Embryonic facial prominence (tissue), 1 donor: Measurements from ENCODE around the gene RPL27A.

Experiments used
- DNase-seq: peaks from one replicate; pipeline ENCODE4 v3.0.0-alpha.2; 2016; ENCODE audit errors: extremely low spot score

Gene RPL27A

DNA sequence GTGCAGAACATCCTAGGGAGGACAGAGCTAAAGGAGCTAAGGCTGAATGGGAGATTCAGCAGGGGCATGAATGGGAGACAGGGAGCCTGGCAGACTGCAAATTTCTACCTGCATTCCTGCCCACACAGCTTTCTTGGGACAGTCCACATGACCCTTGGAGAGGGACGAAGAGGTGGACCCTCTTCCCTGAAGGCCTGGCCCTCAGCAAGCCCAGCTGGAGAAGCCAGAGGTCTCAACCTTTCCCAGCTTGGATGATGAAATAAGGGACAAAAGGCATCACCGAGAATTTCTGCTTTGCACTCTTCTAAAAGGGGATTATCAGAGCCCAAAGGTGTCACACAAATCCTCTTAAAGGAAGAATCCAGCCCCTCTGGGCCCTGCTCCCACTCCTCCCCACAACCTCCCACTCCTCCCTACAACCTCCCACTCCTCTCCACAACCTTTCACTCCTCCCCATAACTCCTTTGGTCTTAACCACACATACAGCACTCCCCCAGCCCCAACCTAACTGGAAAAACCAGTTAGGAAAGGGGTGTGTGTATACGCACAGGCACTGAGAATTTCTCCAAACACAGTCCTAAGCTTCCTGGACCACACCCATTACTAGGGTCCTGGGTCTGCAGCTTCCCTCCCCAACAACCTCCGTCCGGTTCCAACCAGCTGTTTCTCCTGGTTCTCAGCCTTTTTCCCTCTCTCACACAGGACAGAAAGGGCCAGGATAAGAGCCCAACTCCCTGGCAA lies 38.4 kb downstream of the RPL27A start:
- DNase-seq = peak; percentile 20

DNA sequence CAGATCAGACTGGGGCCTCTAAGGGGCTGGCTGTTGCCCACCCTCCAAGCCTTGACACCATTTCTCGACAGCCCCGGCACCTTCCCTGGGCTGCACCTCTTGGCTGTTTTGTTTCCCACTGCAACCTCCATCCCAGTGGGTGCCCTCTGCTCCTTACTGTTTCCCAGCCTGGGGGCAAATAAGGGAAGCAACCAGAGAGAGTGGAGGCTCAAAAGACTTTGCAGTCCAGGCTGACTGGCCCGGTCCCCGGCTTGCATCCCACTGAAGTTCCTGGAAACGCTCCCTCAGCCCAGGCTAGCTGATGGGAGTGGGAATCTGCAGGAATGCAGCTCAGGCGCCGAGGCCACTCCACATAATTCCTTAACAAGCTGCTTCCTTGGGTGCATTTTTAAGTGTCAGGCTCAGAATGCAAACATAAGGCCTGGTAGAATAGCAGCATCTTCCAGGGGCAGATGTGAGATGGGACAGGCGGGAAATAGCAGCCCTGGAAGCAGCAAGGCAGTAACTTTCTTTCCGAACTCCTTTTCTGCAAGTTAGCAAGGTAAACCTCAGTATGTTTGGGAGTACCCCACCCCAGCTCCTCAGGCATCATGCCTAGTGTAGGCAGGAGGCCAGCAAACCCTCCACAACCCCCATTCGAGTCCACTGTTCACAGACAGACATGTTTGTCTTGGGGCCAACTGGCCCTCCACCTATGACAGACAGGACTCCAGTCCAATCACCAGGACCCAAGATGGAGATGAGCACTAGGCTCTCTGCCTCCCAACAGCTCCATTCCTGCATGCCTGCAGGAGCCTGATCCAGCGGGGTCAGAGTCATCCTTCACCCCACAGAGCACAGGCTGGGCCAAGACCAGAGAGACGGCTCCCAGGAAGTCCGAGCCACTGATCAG lies 39.3 kb downstream of the RPL27A start:
- DNase-seq = no peak

DNA sequence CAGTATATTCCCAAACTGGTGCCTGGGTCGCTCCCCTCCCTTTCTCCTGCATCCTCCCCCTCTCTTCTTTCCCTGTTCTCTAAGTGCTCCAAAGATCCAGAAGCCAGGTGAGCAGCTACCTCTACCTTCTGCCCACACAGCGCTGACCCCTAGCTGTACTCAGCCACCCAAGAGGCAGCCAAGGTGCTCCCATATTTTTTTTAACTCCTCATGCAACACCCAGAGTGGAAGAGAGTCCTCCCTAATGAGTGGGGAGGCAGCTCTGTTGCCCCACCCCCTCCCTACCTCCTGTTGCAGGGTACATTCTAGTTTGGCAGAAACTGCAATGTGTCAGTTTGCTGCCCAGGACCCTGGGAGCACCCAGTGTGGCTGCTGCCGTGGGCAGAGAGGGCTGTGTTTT lies 40.2 kb downstream of the RPL27A start:
- DNase-seq = no peak

DNA sequence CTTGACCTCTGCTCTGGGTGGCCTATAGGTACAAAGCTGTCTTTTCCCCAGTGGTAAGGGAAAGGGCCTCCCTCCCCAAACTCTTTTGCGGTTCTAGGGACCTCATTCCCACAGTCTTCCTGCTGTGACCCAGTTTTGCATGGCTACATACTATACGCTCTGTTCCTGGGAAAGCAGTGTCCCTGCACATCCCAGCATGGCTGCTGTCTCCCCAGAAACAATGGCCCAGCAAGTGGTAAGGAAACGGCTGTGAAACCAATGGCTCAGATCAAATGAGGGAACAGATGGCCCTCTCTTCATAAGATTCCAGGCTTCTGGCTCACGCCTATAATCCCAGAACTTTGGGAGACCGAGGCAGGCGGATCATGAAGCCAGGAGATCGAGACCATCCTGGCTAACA lies 41.1 kb downstream of the RPL27A start:
- DNase-seq = no peak

DNA sequence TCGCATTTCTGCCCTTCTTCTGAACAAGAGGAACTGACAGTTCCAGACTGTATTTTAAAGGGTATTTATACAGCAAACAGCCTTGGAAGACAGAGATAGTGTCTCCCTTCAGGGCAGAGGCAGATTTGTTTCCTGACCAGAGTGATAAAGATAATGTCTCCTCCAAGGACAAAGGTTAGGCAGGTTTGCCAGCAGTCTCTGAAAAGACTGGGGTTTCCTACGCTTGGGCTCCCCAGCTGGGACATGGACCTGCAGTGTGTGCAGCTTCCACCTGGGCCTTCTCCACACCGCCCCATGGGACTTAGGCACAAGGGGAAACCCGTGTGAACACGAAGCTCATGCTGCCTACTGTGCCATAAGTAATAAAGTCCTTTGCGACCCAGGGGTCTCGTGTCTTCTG lies 42.1 kb downstream of the RPL27A start:
- no peak for DNase-seq

DNA sequence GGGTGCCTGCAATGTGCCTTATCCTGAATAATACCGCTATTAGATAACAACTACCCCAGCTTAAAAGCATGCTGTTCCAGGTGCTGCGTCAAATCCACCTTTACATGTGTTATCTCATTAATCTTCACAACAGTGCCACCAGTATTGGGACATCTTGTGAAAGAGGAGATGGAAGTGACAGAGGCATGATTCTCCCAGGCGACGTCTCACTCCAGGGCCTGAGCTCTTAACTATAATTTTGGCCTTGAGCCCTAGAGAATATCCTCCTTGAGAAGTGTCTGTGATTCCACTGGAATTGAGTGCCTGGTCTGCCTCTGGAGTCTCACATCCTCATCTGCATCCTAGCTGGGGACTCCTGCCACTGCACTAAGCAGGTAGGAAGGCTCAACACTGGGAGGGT lies 43.8 kb downstream of the RPL27A start:
- no peak for DNase-seq

DNA sequence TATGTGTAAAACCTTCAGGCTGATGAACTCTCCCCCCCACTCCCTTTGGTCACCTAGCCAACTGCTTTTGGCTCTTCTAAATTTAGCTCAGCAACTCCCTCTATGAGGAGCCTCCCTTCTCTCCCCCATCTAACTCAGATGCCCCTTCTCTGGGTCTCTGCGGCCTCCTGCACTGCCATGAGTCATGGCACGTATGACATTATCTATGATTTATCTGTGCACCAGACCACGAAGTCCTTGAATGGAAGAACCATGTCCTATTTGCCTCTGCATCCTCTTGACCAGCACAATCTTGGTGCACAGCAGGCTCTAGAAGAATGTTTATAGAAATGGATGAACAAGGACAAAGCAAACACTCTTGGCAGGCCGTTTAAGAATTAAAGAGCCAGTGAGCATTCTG lies 46.0 kb downstream of the RPL27A start:
- no peak for DNase-seq

DNA sequence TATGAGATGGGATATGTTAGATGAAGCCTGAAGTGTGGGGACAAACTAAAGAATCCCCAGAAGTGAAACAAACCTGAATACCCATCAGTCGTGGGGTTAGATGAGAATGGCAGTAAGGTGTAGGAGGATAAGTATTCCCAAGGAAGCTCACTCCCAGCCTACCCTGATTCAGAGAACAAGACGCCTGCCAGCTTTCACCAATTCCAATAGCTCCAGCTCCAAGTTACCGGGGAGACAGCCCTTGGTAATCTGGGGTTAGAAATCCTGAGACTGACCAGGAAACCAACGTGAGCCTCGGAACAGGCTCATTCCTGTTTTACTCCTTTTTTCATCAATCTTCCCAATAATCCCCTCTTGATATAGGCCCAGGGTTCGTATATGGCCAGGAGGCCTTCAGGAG lies 46.5 kb downstream of the RPL27A start:
- DNase-seq = no peak

DNA sequence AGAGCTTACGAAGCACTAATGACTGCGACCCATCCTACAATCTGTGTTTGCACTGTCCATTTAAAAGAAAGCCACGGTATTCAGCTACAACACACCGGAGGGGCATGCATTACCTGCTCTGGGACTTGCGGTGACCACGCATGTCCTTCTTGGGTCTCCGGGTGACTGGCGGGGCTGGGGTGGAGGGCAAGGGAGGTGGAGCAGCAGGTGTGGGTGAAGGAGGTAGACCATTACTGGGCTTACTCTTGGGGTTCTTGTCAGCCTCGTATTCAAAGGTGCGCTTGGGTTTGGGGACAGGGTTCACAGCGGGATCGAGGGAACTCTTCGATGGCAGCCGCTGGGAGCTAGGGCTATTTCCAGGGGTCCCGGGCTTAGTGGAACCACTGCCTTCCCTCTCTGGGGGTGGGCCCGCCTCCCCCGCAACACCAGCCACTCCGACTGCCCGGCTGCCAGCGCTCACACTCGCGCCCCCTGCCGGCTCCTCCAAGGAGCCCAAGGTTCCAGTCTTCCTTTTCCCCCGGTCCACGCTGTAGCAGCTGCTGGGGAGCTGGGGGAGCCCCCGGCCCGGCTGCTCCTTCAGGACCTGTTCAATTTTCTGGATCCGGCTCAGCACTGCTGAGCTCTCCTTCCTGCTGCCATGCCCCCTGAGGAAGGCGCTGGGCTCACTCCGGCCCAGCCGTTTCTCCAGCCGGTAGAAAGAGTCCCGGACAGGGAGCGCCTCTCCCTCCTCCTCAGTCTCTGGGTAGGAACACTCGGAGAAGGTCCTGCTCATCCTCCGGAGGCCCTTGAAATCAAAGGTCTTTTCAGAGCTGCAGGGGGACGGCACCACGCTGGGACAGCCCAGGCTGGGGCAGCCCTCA lies 47.5 kb downstream of the RPL27A start:
- DNase-seq = no peak

DNA sequence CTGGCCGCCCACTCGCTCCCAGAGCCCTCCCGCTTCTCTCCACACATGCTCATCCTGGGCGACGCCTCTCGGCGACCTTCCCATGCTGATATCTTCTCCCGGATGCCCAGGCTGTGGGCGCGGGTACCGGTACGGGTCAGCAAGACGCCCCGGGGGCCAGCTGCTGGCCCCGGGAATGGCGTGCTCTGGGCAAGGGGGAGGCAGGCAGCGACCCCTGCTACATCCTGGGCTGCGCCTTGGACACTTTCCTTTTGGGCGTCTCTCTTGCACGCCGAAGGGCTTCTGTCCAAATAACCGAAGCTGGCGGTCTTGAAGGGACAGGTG lies 48.1 kb downstream of the RPL27A start:
- DNase-seq = no peak

DNA sequence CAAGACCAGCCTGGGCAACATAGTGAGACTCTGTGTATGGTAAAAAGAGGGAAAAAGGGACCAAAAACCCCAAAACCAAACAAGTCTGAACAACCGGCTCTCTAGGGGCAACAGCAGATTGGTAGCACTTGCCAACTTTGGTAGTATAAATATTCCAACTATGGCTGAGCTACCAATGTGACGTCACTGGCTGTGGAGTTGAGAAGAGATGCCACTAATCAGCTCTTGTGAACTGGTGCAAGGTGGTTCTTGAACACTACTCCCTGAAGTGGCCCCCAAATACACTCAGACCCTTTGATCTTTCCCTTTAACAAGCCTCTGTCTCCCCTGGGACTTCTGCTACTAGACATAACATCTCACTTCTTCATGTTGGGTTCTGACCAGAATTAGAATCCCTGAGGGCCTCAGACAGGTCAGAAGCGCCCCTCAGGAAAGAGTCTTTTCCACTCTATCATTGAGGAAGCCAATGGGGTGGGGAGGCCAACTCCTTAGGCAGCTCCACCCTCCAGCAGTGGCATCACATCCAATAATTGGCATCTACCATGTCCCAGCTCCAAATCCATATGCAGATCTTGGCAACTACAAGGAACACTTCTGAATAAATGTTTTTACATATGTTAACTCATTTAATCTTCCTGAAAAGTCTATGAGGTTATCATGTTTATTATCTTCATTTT lies 49.2 kb downstream of the RPL27A start:
- no peak for DNase-seq

DNA sequence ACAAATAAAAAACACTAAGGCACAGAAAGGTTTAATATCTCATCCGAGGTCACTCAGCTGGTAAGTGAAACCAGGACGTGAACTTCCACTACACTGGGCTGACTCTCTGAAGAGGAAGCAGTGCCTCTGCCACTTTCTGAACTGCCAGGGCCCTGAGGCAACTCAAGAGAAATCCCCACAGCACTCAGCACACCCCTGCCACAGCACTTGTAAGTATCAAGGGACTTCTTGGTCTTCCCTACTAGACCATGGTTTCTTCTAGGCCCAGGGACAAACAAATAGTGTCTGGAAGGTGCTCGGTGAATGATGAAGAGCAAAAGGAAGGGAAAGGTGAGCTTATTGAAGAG lies 49.7 kb downstream of the RPL27A start:
- no peak for DNase-seq

DNA sequence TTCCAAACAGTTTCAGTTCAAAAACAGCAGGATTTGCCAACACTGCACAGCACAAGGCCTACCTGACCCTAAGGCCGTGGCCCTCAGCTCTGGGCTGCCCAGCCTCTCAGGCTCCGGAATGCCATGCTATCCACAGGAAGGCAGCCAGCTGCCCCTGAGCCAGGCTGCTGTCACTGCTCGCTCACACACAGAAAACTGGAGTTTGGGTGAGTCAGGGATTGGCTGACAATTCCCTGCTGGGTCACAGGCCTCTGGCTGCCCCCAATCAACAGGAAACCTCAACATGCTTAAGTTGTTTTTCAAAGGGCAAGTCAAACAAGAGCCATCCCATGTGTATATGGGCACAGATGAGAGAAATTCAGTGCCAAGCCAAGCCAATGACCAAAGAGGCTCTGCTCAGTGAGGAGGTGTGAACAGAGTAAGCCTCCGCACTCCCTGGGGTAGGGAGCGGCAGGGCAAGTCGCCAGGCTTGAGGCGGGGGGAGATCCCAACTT lies 50.2 kb downstream of the RPL27A start:
- DNase-seq = no peak

DNA sequence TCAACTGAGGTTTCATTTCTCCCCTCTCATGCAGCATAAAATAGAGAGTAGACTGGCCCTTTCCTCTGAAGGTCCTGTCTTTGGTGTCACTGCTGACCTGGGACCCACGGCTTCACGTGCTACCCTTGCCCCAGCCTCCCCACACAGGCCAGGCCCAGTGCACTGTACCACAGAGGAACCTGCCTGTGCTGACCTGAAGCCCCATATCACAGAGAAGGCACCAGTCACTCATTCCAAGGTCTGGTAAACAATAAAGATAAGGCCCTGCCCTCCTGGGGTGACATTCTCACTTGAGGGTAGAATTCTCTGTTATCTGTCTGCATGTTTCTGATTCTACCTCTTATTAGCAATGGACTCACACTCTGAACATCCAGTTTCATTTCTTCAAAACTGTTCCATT lies 51.3 kb downstream of the RPL27A start:
- no peak for DNase-seq

DNA sequence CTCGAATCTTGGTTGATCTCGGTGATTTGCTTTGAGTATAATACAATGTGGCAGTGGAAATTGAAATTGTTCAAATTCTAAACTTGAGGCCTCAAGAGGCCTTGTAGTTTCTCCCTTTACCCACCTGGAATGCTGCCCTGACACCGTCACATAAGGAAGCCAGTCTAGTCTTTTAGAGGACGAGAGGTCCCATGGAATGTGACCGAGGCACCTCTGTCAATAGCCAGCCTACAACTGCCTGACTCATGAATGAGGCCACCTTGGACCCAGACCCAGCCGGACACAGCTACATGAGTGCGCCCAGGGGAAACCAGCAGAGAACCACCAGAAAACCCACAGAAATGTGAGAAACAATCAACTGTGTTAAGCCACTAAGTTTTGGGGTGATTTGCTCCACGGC lies 52.5 kb downstream of the RPL27A start:
- DNase-seq = no peak

DNA sequence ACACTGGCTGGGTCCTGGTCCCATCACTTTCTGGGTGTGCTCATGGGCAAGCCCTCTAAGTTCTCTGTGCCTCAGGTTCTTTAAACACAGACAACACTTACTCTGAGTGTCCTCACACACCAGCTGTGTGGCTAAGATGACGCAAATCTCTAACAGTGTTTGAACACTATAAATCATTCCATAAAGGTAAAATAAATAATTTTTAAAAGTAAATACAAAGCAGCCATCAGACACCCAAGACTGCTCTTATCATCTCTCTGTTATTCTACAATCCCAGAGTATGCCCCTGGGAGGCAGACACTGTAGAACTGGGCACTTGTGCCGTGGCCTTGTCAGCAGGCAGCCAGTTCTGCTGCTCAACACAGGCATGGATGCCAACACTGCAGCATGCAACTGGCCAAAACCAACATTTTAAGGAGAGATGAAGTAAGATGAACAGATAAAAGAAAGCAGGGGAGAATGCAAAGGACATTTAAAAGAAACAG lies 56.8 kb downstream of the RPL27A start:
- no peak for DNase-seq
